NCI-H526 treated with DMSO at 0.1 percent for 48 hours (cell line): Measurements from ENCODE around the gene SKP2.
"Not testable (repeated sequence)": the region's sequence is repeated elsewhere in the genome, so short reads cannot be mapped to it uniquely, and the experiment has no call there.

ENCODE experiments used
- DNase-seq: peaks from one replicate; lab custom pipeline; 2025; lab: John Stamatoyannopoulos, UW

The SKP2 gene

GRCh38 chr5:36151434-36152323, at the start of gene SKP2, which contains the start of gene LMBRD2:
TSS of gene SKP2 (plus strand) at chr5:36152111. CDS start at chr5:36152263, 152 bp downstream.
TSS of gene LMBRD2 (minus strand) at chr5:36151887. CDS start at chr5:36143349, 8,538 bp downstream.
- DNase-seq, result peak; percentile 99

- DNase-seq, result no peak
These were observed 46.1 kb upstream of the SKP2 start for GRCh38 chr5:36105819-36106218.

- no peak for DNase-seq
These were observed 43.0 kb upstream of the SKP2 start for GRCh38 chr5:36108758-36109460.

DNA sequence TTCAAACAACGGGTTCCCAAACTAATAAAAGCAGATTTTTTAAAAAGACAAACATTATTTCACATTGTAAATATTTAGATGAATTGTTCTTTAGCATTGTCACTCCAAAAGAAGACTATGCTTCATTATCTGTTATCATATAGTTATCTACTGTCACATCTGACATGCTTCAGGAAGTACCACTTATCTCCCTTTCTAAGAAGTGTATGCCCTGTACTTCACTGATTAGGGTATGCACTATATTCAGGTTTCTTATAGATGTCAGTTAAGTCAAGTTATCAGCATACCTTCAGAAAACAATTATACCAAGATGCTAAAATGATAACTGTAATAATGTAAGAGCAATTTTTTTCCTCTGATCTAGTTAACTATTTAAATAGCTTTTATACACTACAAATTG, 40.7 kb upstream of the SKP2 start:
- DNase-seq, result no peak

- no peak for DNase-seq
These were observed 26.0 kb upstream of the SKP2 start for GRCh38 chr5:36125868-36126267.

DNA sequence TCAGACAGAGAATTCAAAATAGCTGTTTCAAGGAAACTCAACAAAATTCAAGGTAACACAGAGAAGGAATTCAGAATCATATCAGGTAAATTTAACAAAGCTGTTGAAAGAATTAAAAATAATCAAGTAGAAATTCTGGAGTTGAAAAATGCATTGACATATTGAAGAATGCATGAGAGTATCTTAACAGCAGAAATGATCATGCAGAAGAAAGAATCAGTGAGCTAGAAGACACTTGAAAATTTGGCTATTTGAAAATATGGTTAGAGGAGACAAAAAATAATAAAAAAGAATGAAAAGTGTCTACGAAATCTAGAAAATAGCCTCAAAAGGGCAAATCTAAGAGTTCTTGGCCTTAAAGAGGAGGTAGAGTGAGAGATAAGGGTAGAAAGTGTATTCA, 23.1 kb upstream of the SKP2 start:
- no peak for DNase-seq

DNA sequence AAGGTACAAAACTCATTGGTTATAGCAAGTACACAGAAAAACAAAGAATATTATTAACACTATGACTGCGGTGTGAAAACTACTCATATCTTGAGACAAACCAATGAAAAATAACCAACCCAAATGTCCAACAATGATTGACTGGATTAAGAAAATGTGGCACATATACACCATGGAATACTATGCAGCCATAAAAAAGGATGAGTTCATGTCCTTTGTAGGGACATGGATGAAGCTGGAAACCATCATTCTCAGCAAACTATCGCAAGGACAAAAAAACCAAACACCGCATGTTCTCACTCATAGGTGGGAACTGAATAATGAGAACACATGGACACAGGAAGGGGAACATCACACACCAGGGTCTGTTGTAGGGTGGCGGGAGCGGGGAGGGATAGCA, 22.2 kb upstream of the SKP2 start:
- DNase-seq, result not testable (repeated sequence)

GRCh38 chr5:36133009-36133408, 18.9 kb upstream of the SKP2 start:
- not testable (repeated sequence) for DNase-seq

DNA sequence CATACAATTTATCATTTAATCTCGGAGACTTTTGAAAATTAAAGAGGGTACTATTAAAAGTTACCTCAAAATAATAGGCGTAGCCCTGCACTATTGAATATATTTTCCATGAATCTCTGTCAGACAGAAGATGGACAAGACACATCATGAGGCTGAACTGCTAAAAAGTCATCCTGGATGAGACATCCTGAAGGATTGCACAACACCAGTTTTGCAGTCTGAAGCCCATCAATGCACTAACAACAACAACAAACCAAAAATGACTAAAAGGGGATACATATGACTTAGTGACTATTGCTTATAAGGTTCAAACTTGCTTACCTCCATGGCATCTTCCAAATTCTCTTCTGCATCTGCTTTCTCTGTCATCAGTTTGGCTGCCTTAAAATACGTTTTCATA, 15.9 kb upstream of the SKP2 start:
- no peak for DNase-seq

DNA sequence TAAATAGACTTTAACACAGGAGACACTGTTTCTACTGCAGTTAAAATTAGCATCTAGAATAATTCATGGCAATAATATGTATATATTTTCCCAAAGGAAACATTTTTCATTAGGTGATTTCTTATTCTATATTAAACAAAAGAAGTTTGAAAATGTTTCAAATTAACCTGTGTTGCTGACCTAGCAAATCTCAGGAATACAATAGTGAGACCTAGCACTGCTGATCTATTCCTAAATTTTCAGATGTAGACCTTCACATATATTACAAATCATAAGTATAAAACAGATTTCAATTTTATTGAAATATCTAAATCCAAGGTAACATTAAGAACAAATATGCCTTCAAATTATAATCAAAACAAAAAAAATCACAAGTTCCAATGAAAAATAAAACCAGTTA, 15.3 kb upstream of the SKP2 start:
- no peak for DNase-seq

GRCh38 chr5:36138900-36139683, 12.8 kb upstream of the SKP2 start:
- DNase-seq, result no peak

DNA sequence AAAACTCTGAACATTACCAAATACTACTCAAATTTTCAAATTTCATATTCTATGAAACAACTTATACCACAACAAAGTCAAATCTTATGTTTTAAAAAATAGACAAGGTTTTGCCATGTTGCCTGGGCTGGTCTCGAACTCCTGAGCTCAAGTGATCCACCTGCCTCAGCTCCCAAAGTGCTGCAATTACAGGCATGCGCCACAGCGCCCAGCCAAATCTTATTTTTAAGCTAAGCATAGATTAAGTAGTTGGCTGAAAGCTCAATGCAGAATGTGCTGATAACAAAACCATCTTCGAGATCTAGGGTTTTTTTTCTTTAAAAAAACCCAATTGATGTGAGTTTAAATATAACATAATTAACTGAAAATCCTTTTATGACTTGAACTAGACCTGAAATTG, 6.6 kb upstream of the SKP2 start:
- no peak for DNase-seq

DNA sequence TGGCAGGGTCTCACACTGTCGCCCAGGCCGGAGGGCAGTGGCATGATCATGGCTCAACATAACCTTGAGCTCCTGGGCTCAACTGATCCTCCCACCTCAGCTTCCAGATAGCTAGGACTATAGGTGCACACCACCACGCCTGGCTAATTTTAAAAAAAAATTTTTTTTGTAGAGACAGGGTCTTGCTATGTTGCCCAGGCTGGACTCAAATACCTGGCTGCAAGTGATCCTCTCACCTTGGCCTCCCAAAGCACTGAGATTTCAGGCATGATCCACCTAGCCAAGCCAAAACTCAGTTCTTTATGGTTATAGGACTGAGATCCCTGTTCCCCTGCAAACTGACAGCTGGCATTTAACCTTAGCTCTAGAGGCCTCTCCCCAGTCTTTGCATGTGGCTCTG, 5.5 kb upstream of the SKP2 start:
- no peak for DNase-seq

GRCh38 chr5:36147681-36148080, 4.2 kb upstream of the SKP2 start:
- DNase-seq, result no peak

DNA sequence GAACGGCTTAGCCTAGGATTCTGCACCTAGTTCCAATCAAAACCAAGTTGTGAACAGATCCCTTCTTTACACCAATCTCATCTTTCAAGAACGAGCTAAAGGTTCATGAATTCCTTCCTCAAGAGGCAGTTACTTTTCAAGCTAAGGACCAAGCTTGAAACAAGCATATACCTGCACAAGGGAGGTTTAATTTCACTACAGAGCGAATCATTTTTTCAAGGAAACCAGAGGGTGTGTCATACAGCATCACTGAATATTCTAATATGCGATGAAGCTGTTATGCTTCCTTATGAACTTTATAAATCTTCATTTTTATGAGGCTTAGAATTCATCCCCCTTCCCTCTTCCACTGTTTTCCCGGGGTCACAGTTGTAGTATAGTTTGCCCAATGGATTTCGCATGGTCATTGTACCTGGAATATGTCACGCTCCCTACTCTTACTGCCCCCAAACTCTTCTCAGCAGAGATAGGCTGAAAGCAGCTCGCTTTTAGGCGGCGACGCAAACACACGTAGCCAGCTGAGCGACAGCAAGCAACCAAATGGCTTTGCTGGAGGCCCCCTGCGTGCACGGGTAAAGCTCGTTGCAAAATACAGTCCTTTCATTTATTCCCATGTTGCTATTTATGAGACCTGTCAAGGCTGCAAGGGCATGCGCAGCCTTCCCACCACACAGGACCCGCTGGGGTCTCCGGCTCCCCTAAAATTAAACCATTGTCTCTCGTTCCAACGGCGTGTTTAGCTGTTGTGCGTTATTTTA, 1.1 kb upstream of the SKP2 start:
- peak; percentile 72 for DNase-seq

DNA sequence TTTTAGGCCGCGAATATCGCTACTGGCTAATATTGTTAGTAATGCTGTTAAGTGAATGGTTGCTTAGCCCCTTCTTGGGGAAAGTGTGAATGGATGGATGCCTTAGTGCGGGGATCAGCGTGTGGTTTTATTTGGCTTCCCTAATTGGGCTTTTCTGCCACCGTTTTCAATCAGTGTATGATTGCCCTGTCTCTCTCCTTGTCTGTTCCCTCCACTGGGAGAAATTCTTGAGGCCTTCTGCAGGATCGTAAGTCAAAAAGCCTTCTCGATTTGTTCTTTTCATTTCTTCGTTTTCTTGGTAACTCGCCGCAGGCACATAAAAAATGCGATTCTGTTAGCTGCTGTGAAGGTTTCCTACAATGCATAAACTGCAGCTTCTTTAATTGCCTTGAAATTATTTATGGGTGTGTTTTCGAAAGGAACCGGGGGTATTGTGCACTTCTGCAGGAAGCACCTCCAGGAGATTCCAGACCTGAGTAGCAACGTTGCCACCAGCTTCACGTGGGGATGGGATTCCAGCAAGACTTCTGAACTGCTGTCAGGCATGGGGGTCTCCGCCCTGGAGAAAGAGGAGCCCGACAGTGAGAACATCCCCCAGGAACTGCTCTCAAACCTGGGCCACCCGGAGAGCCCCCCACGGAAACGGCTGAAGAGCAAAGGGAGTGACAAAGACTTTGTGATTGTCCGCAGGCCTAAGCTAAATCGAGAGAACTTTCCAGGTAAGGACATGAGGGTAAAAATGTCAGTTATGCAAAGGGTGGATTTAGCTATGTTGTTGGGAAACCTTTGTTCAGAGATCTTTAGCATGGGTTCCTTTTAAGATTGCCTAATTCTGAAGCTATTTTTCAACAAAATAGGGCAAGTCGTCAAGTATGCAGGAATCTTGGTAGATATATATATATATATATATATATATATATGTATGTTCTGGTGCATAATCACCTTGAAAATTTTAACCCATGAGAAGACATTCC, 700 bp downstream of the SKP2 start:
- DNase-seq, result peak; percentile 48

DNA sequence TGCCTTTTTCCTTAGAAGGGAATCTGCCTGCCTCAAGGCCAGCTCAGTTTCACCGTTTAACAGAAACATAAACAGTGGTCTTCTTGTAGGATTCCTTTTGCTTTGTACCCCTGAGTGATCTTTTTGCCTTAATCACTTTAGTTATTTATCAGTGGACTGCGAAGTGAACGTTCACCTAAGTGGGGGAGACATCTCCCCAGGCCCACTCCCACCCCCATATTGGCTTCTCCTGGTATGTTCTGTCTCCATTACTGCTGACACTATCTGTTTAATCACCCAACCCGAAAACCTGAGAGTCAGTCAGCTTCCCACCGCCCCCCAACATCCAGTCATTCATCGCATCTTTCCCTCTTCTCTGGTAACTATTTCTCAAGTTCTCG, 1.4 kb downstream of the SKP2 start:
- no peak for DNase-seq

GRCh38 chr5:36153726-36154125, 1.8 kb downstream of the SKP2 start:
- DNase-seq, result no peak

- DNase-seq, result no peak
These were observed 3.4 kb downstream of the SKP2 start for GRCh38 chr5:36155291-36155690.

- DNase-seq, result no peak
These were observed 4.2 kb downstream of the SKP2 start for GRCh38 chr5:36156121-36156601.
